HepG2 (cell line): Measurements from ENCODE around the gene OR2B2. TPM values are rescaled to one million over a fixed set of nuclear protein-coding genes. Genes with fewer than 3 reads are reported as not detected.

Experiments
- CEBPG ChIP-seq: IDR thresholded peaks from 2 replicates; pipeline ENCODE4 v1.6.1; 2016
- HNRNPK ChIP-seq: fragments of 200-400 bp; formaldehyde crosslinking; IDR thresholded peaks from 2 replicates; pipeline ENCODE4 v1.6.1; 2018; ENCODE audit warnings: low read length, low read depth, moderate library complexity, mild to moderate bottlenecking; ENCODE audit not compliant: poor library complexity, severe bottlenecking
- JUN ChIP-seq: sonication (generic); formaldehyde crosslinking; IDR thresholded peaks from 2 replicates; pipeline ENCODE4 v1.4.0; 2020; ENCODE audit warnings: mild to moderate bottlenecking, missing genetic modification reagents
- KMT2A ChIP-seq: sonication (generic); formaldehyde crosslinking; IDR thresholded peaks from 2 replicates; pipeline ENCODE4 v1.4.0; 2020; ENCODE audit warnings: missing genetic modification reagents
- MATR3 ChIP-seq: sonication (generic); formaldehyde crosslinking; IDR thresholded peaks from 2 replicates; pipeline ENCODE4 v1.4.0; 2020; ENCODE audit warnings: missing genetic modification reagents
- NR2F1 ChIP-seq, 2 experiments: fragments of 450-650 bp in 1 of 2; formaldehyde crosslinking in 1 of 2; IDR thresholded peaks; 2 replicates each; pipeline versions ENCODE4 v1.5.0 to v1.6.1; 2016 to 2020; ENCODE audit warnings: mild to moderate bottlenecking in 1 of 2, missing compliant biosample characterization in 1 of 2, missing genetic modification reagents in 1 of 2, moderate library complexity in 1 of 2
- RAD51 ChIP-seq: fragments of 450-650 bp; IDR thresholded peaks from 2 replicates; pipeline ENCODE4 v1.6.1; 2016; ENCODE audit warnings: borderline replicate concordance
- REL ChIP-seq: sonication (generic); formaldehyde crosslinking; conservative IDR thresholded peaks from 2 replicates; pipeline ENCODE4 v1.8.0; 2022; ENCODE audit warnings: mild to moderate bottlenecking, missing genetic modification reagents, moderate library complexity
- SAFB2 ChIP-seq: sonication (generic); formaldehyde crosslinking; IDR thresholded peaks from 2 replicates; pipeline ENCODE4 v1.5.1; 2020; ENCODE audit warnings: missing genetic modification reagents, low read depth, mild to moderate bottlenecking, borderline replicate concordance
- SNAI1 ChIP-seq: sonication (generic); formaldehyde crosslinking; IDR thresholded peaks from 2 replicates; pipeline ENCODE4 v1.5.0; 2020; ENCODE audit warnings: mild to moderate bottlenecking, missing genetic modification reagents, borderline replicate concordance
- ZNF234 ChIP-seq: sonication (generic); formaldehyde crosslinking; conservative IDR thresholded peaks from 2 replicates; pipeline ENCODE4 v1.5.1; 2020; ENCODE audit warnings: mild to moderate bottlenecking, missing genetic modification reagents
- ZNF24 ChIP-seq: fragments of 450-650 bp; IDR thresholded peaks from 2 replicates; pipeline ENCODE4 v1.6.1; 2017; ENCODE audit warnings: antibody characterized with exemption, mild to moderate bottlenecking
- ZNF549 ChIP-seq: sonication (generic); formaldehyde crosslinking; IDR thresholded peaks from 2 replicates; pipeline ENCODE4 v1.5.0; 2020; ENCODE audit warnings: missing genetic modification reagents
- ZNF781 ChIP-seq: sonication (generic); formaldehyde crosslinking; IDR thresholded peaks from 2 replicates; pipeline ENCODE4 v1.5.1; 2020; ENCODE audit warnings: borderline replicate concordance, mild to moderate bottlenecking, missing genetic modification reagents; ENCODE audit errors: not compliant biosample characterization
- polyA plus RNA-seq, 8 experiments: library from polyadenylated mRNA; depleted of rRNA in 3 of 8; stranded (reverse) in 7 of 8; unstranded in 1 of 8; fragments of >200 nt; fragmentation: Illumina TruSeq in 4 of 8; extraction: Trizol in 4 of 8; gene quantifications; 2 replicates each; pipeline versions ENCODE4 v1.2.1 to v1.2.3, GENCODE V29; 2011 to 2016; ENCODE audit warnings: low read depth in 4 of 8, missing spikeins in 1 of 8, mixed read lengths in 1 of 8; ENCODE audit not compliant: insufficient read depth in 1 of 8
- total RNA-seq, 5 experiments: library from RNA; depleted of rRNA; stranded (reverse); fragments of >200 nt; fragmentation: Illumina TruSeq; extraction: Trizol; gene quantifications; 2 replicates each; pipeline ENCODE4 v1.2.3, GENCODE V29; 2016; ENCODE audit warnings: low read depth in 1 of 5
- TF ChIP-seq, protein P1 (sequence below): sonication (generic); formaldehyde crosslinking; IDR thresholded peaks from 2 replicates; pipeline ENCODE4 v1.4.0; 2020; ENCODE audit warnings: mild to moderate bottlenecking, missing genetic modification reagents
- TF ChIP-seq, protein P2 (sequence below): sonication (generic); formaldehyde crosslinking; IDR thresholded peaks from 2 replicates; pipeline ENCODE4 v1.8.0; 2022; ENCODE audit warnings: missing genetic modification reagents, mild to moderate bottlenecking, borderline replicate concordance
- TF ChIP-seq, protein P3 (sequence below): sonication (generic); formaldehyde crosslinking; IDR thresholded peaks from 2 replicates; pipeline ENCODE4 v1.4.0; 2020; ENCODE audit warnings: missing genetic modification reagents, borderline replicate concordance
- TF ChIP-seq, protein P4 (sequence below): sonication (generic); formaldehyde crosslinking; IDR thresholded peaks from 2 replicates; pipeline ENCODE4 v1.4.0; 2020; ENCODE audit warnings: mild to moderate bottlenecking, missing genetic modification reagents

Gene OR2B2
- total and polyA plus RNA-seq, 2 of the 13 experiments (the other 11 are each of a cell fraction or from before 2014, with no cell fraction given): not detected

DNA sequence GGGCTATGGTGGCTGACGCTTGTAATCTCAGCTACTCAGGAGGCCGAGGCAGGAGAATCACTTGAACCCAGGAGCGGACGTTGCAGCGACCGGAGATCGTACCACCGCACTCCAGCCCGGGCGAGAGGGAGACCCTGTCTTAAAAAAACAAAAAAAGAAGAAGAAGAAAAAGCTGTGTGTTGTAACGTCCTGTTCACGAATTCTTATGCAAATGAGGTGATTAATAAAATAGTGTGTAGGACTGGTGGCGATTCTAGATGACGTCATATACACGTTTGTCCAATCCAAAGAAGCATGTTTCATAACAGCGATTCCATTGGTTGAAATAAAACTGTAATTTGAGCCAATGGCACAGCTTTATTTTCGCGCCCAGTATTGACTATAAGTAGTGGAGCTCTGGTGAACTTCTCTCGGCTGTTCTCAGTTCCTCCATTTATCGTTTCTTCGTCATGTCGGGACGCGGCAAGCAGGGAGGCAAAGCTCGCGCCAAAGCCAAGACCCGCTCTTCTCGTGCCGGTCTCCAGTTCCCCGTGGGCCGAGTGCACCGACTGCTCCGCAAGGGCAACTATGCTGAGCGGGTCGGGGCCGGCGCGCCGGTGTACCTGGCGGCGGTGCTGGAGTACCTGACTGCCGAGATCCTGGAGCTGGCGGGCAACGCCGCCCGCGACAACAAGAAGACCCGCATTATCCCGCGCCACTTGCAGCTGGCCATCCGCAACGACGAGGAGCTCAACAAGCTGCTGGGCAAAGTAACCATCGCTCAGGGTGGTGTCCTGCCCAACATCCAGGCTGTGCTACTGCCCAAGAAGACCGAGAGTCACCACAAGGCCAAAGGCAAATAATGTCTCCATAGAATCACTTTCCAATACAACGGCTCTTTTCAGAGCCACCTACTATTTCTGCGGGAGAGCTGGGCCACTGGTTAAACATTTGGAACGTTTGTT, 47.0 kb downstream of the OR2B2 start (continued):
- TF ChIP-seq, protein P1, sequence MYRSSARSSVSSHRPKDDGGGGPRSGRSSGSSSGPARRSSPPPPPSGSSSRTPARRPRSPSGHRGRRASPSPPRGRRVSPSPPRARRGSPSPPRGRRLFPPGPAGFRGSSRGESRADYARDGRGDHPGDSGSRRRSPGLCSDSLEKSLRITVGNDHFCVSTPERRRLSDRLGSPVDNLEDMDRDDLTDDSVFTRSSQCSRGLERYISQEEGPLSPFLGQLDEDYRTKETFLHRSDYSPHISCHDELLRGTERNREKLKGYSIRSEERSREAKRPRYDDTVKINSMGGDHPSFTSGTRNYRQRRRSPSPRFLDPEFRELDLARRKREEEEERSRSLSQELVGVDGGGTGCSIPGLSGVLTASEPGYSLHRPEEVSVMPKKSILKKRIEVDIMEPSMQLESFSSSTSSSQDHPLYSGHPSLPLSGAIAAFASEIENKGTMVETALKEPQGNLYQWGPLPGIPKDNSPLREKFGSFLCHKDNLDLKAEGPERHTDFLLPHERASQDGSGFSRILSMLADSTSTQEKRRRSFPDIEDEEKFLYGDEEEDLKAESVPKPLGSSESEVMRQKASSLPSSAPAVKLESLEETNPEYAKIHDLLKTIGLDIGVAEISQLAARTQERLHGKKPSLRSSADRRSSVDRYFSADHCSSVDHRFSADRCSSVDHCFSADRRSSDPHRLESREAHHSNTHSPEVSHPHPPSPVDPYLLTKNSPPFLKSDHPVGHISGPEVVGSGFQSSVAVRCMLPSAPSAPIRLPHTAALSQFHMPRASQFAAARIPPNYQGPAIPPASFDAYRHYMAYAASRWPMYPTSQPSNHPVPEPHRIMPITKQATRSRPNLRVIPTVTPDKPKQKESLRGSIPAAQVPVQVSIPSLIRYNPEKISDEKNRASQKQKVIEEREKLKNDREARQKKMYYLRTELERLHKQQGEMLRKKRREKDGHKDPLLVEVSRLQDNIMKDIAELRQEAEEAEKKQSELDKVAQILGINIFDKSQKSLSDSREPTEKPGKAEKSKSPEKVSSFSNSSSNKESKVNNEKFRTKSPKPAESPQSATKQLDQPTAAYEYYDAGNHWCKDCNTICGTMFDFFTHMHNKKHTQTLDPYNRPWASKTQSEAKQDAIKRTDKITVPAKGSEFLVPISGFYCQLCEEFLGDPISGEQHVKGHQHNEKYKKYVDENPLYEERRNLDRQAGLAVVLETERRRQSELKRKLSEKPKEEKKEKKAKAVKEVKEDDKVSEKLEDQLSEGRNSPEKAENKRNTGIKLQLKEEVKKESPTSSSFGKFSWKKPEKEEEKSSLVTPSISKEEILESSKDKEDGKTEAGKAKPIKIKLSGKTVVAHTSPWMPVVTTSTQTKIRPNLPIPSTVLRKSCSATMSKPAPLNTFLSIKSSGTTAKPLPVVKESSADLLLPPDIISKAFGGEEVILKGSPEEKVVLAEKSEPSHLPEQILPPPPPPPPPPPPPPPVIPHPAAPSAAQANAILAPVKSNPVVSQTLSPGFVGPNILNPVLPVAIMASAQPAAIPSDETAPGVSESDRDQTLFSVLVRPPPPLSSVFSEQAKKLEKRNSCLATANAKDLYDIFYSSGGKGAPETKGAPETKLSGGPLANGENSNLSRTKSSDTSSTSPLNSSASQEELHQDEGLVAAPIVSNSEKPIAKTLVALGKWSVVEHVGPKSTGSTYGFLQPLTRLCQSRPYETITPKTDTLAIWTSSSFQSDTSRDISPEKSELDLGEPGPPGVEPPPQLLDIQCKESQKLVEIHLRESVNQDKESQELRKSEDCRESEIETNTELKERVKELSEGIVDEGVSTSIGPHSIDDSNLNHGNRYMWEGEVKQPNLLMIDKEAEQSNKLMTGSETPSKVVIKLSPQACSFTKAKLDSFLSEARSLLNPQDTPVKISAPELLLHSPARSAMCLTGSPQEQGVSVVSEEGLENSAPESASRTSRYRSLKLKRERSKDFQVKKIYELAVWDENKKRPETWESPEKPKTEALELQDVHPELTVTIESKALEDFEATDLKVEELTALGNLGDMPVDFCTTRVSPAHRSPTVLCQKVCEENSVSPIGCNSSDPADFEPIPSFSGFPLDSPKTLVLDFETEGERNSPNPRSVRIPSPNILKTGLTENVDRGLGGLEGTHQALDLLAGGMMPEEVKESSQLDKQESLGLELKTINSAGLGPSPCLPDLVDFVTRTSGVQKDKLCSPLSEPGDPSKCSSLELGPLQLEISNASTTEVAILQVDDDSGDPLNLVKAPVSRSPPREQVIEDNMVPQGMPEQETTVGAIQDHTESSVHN: no peak
- TF ChIP-seq HNRNPK (no peak), KMT2A (no peak), RAD51 (no peak), CEBPG (no peak), ZNF549 (CRISPR knock-in tag) (no peak), JUN (CRISPR knock-in tag) (no peak), REL (CRISPR knock-in tag) (no peak), SNAI1 (CRISPR knock-in tag) (no peak), ZNF781 (CRISPR knock-in tag) (no peak), NR2F1 (CRISPR knock-in tag; IDR thresholded peaks at IDR 0.05) (no peak), ZNF234 (CRISPR knock-in tag) (no peak), SAFB2 (CRISPR knock-in tag) (no peak), MATR3 (CRISPR knock-in tag) (no peak), ZNF24 (no peak)
- TF ChIP-seq, protein P2, sequence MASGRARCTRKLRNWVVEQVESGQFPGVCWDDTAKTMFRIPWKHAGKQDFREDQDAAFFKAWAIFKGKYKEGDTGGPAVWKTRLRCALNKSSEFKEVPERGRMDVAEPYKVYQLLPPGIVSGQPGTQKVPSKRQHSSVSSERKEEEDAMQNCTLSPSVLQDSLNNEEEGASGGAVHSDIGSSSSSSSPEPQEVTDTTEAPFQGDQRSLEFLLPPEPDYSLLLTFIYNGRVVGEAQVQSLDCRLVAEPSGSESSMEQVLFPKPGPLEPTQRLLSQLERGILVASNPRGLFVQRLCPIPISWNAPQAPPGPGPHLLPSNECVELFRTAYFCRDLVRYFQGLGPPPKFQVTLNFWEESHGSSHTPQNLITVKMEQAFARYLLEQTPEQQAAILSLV (CRISPR knock-in tag): no peak
- TF ChIP-seq, protein P3, sequence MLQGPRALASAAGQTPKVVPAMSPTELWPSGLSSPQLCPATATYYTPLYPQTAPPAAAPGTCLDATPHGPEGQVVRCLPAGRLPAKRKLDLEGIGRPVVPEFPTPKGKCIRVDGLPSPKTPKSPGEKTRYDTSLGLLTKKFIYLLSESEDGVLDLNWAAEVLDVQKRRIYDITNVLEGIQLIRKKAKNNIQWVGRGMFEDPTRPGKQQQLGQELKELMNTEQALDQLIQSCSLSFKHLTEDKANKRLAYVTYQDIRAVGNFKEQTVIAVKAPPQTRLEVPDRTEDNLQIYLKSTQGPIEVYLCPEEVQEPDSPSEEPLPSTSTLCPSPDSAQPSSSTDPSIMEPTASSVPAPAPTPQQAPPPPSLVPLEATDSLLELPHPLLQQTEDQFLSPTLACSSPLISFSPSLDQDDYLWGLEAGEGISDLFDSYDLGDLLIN (CRISPR knock-in tag): no peak
- TF ChIP-seq, protein P4, sequence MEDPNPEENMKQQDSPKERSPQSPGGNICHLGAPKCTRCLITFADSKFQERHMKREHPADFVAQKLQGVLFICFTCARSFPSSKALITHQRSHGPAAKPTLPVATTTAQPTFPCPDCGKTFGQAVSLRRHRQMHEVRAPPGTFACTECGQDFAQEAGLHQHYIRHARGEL: no peak
